ENCODE data around the gene TMEM200B. TPM values are rescaled to one million over a fixed set of nuclear protein-coding genes. Genes with fewer than 3 reads are reported as not detected.
"Not testable (repeated sequence)": the region's sequence is repeated elsewhere in the genome, so short reads cannot be mapped to it uniquely, and the experiment has no call there.

Gene TMEM200B
- total and polyA plus RNA-seq, 10 of the 15 experiments (the other 5 are each of a cell fraction or from before 2014, with no cell fraction given): 0.03 to 1.4 (median 0.08) TPM; not detected in 3

DNA sequence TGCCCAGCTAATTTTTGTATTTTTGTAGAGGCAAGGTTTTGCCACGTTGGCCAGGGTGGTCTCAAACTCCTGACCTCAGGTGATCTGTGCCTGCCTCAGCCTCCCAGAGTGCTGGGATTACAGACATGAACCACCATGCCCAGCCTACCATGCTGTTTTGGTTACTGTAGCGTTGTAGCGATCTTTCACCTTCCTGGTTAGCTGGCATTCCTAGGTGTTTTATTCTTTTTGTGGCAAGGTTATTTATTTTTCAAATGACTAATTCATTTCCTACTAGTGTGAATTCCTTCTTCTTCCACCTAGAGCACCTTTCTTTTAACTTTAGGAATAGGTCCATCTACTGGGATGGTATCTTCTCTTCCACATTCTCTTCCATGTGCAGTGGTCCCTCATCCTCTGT, 29.3 kb downstream of the TMEM200B start (continued):
- TF ChIP-seq CBX3 (IDR thresholded peaks at IDR 0.05; ENCODE audit: borderline replicate concordance, low read depth): no peak
- TF ChIP-seq, protein P1, sequence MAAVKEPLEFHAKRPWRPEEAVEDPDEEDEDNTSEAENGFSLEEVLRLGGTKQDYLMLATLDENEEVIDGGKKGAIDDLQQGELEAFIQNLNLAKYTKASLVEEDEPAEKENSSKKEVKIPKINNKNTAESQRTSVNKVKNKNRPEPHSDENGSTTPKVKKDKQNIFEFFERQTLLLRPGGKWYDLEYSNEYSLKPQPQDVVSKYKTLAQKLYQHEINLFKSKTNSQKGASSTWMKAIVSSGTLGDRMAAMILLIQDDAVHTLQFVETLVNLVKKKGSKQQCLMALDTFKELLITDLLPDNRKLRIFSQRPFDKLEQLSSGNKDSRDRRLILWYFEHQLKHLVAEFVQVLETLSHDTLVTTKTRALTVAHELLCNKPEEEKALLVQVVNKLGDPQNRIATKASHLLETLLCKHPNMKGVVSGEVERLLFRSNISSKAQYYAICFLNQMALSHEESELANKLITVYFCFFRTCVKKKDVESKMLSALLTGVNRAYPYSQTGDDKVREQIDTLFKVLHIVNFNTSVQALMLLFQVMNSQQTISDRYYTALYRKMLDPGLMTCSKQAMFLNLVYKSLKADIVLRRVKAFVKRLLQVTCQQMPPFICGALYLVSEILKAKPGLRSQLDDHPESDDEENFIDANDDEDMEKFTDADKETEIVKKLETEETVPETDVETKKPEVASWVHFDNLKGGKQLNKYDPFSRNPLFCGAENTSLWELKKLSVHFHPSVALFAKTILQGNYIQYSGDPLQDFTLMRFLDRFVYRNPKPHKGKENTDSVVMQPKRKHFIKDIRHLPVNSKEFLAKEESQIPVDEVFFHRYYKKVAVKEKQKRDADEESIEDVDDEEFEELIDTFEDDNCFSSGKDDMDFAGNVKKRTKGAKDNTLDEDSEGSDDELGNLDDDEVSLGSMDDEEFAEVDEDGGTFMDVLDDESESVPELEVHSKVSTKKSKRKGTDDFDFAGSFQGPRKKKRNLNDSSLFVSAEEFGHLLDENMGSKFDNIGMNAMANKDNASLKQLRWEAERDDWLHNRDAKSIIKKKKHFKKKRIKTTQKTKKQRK (IDR thresholded peaks at IDR 0.05; ENCODE audit: low read depth, low read length): no peak

DNA sequence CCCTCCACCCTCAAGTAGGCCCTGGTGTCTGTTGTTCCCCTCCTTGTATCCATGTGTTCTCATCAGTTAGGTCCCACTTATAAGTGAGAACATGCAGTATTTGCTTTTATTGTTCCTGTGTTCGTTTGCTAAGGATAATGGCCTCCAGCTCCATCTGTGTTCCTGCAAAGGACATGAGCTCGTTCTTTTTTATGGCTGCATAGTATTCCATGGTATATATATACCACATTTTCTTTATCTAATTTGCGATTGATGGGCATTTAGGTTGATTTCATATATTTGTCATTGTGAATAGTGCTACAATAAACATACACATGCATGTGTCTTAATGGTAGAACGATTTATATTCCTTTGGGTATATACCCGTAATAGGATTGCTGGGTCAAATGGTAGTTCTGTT, 31.0 kb downstream of the TMEM200B start:
- SMC1A ChIA-PET (ENCODE audit: uncharacterized antibody, unreplicated experiment): interaction anchor here (1.2 kb wide), 1 partner anchor 49 kb away, joined by 3 read pairs; no protein-coding TSS in a partner anchor
- H3K9me3 ChIP-seq (replicated peaks; ENCODE audit: control insufficient read depth, insufficient read depth, low read length); RAD21 ChIA-PET (ENCODE audit: unreplicated experiment); H3K4me3 ChIP-seq; POLR2A ChIA-PET; H3K36me3 ChIP-seq (ENCODE audit: control insufficient read depth in 2 of 2, insufficient read depth in 2 of 2, low read length in 1 of 2); intact Hi-C loops (cut with micrococcal nuclease; ENCODE audit: unreplicated experiment); DNase-seq (ENCODE audit: low read depth, low spot score); H3K4me2 ChIP-seq (ENCODE audit: control insufficient read depth, insufficient read depth); H3K4me1 ChIP-seq (ENCODE audit: control insufficient read depth, insufficient read depth, low read length); H3K27me3 ChIP-seq (replicated peaks in 1 of 2; ENCODE audit: control insufficient read depth in 2 of 2, insufficient read depth in 2 of 2, low read length in 1 of 2); BruUV-seq (replicated peaks); H3K79me2 ChIP-seq (ENCODE audit: control insufficient read depth, insufficient read depth, low read length); H3K9ac ChIP-seq (ENCODE audit: control insufficient read depth, insufficient read depth, low read length); ATAC-seq; H3K27ac ChIP-seq (ENCODE audit: control insufficient read depth, insufficient read depth); in situ Hi-C loops (cut with MboI); H2AFZ ChIP-seq (ENCODE audit: control insufficient read depth, low read depth, low read length); CTCF ChIA-PET; H4K20me1 ChIP-seq (ENCODE audit: control insufficient read depth, insufficient read depth); FAIRE-seq: not testable (repeated sequence)
- whole genome bisulfite sequencing (ENCODE audit: insufficient coverage, insufficient replicate concordance, low lambda C conversion rate, missing lambda C conversion rate): 68% methylated on average over 5 of the region's 5 CpGs
